Neuron (in vitro differentiated cells): Measurements from ENCODE around the gene MICU1.

Experiments
- H2AFZ ChIP-seq: one replicate; pipeline ENCODE4 v1.6.1; 2013; ENCODE audit warnings: low read depth, mild to moderate bottlenecking, inconsistent platforms, low read length, moderate library complexity
- H3K27me3 ChIP-seq: one replicate; pipeline ENCODE4 v1.6.1; 2013; ENCODE audit warnings: low read length; ENCODE audit not compliant: insufficient read depth
- H3K36me3 ChIP-seq: one replicate; pipeline ENCODE4 v1.6.1; 2013; ENCODE audit warnings: low read length; ENCODE audit not compliant: insufficient read depth
- H3K4me1 ChIP-seq: one replicate; pipeline ENCODE4 v1.6.1; 2013; ENCODE audit warnings: low read length; ENCODE audit not compliant: insufficient read depth
- H3K4me3 ChIP-seq: 2 replicates; pipeline ENCODE4 v1.5.1; 2013; ENCODE audit warnings: mild to moderate bottlenecking, low read length, moderate library complexity
- H3K9me3 ChIP-seq: one replicate; pipeline ENCODE4 v1.6.1; 2013; ENCODE audit warnings: low read length

The MICU1 gene

GRCh38 chr10:72429931-72430330 lies 195.9 kb downstream of the MICU1 start:
- Histone ChIP-seq H3K27me3 (no peaks in the 10 kb centered on the region), H3K4me1 (peaks cover 20% of the 10 kb centered on the region), H3K4me3 (no peak overlapping the region), H3K36me3 (no peaks in the 10 kb centered on the region), H3K9me3 (no peaks in the 10 kb centered on the region), H2AFZ (no peak overlapping the region)

DNA sequence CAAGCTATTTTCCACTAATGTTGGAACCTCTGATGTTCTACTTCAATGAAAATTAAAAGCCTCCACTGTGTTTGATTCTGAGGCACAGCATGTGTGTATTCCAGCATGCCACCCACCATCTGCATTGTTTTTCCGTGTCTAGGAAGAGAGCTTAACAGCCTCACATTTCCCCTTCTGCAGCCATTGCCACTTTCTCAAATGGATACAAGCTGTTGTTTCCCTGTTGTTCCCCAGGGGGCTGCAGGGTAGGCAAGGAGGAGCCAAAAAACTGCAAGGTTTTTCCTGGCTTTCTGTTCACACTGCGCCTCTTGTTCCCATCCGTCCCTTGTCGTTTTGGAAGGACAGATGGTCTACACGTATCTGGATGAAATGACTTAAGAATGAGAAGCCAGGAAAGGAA lies 198.9 kb downstream of the MICU1 start:
- Histone ChIP-seq H3K36me3 (peaks cover 9% of the 10 kb centered on the region), H3K27me3 (no peaks in the 10 kb centered on the region), H3K4me3 (no peak overlapping the region), H3K9me3 (no peaks in the 10 kb centered on the region), H3K4me1 (peaks cover 26% of the 10 kb centered on the region), H2AFZ (no peak overlapping the region)

GRCh38 chr10:72425133-72425532 lies 200.7 kb downstream of the MICU1 start:
- Histone ChIP-seq H3K4me3 (no peak overlapping the region), H3K27me3 (no peaks in the 10 kb centered on the region), H2AFZ (no peak overlapping the region), H3K36me3 (peaks cover 20% of the 10 kb centered on the region), H3K4me1 (peaks cover 26% of the 10 kb centered on the region), H3K9me3 (peaks cover 3% of the 10 kb centered on the region)

DNA sequence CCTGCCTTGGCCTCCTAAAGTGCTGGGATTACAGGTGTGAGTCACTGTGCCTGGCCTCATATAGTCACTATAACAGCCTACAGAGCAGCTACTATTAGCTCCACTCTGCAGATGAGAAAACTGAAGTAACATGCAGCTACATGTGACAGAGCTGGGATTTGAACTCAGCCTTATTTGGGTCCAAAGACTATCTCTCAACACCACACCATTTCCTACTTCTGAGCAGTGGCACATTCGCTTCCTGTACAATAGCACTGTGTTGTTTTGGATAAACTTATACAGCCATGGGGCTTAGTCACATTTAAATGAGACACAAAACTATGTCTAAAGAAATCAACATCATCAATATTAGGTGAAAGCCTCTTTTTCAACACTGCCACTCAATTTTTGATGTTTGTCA lies 201.3 kb downstream of the MICU1 start:
- Histone ChIP-seq H2AFZ (no peak overlapping the region), H3K9me3 (peaks cover 3% of the 10 kb centered on the region), H3K4me1 (peaks cover 26% of the 10 kb centered on the region), H3K36me3 (peaks cover 23% of the 10 kb centered on the region), H3K27me3 (no peaks in the 10 kb centered on the region), H3K4me3 (no peak overlapping the region)

GRCh38 chr10:72423426-72423825 lies 202.5 kb downstream of the MICU1 start:
- peaks cover 3% of the 10 kb centered on the region for H3K9me3 ChIP-seq
- H3K27me3 ChIP-seq: no peaks in the 10 kb centered on the region
- H3K4me3 ChIP-seq: no peak overlapping the region
- H2AFZ ChIP-seq: no peak overlapping the region
- H3K4me1 ChIP-seq: peaks cover 26% of the 10 kb centered on the region
- peaks cover 25% of the 10 kb centered on the region for H3K36me3 ChIP-seq

- H3K9me3 ChIP-seq: peaks cover 3% of the 10 kb centered on the region
- no peak overlapping the region for H3K4me3 ChIP-seq
- H3K4me1 ChIP-seq: peaks cover 22% of the 10 kb centered on the region
- peaks cover 25% of the 10 kb centered on the region for H3K36me3 ChIP-seq
- no peak overlapping the region for H2AFZ ChIP-seq
- H3K27me3 ChIP-seq: no peaks in the 10 kb centered on the region
Measured at GRCh38 chr10:72421885-72422540, 203.9 kb downstream of the MICU1 start.

DNA sequence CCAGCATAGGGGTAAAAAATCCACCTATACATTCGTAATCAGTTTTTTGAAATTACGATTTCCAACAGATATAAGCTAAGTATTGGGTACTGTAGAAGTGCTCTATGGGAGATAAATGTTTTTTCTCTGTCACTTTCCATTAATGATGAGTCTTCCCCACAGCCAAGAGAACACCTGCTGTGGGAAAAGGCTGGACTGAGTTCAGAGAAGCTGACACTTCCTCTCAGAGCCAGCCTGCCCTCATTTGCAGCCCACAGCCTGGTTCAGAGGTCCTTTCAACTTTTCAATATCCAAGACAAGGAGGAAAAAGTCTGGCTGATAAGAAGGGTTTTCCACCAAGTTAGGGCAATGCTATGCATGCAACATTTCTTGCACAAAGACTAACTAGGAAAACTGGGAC lies 206.6 kb downstream of the MICU1 start:
- Histone ChIP-seq H3K9me3 (peaks cover 5% of the 10 kb centered on the region), H3K27me3 (no peaks in the 10 kb centered on the region), H3K4me1 (no peaks in the 10 kb centered on the region), H3K4me3 (no peak overlapping the region), H3K36me3 (peaks cover 25% of the 10 kb centered on the region), H2AFZ (no peak overlapping the region)

DNA sequence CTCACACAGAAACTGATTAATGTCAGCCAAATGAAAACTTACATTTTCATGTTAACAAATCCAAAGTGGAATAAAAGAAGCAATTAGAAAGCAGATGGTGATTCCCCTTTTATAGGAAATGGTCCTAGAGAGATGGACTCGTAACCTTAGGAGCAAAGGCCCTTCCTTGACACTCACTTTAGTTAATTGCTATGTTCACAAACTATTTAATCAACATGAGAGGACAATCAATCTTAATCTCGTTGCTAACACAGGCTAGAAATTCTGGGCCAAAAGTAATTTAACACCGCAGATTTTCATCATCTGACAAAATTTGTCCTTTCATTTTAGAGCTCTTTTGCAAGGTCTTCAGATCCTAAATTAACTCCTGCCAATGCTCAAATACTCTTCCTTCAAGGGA lies 207.2 kb downstream of the MICU1 start:
- Histone ChIP-seq H3K4me1 (no peaks in the 10 kb centered on the region), H3K4me3 (no peak overlapping the region), H3K36me3 (peaks cover 25% of the 10 kb centered on the region), H2AFZ (no peak overlapping the region), H3K27me3 (no peaks in the 10 kb centered on the region), H3K9me3 (peaks cover 5% of the 10 kb centered on the region)

GRCh38 chr10:72417971-72418370 lies 207.9 kb downstream of the MICU1 start:
- no peak overlapping the region for H3K4me3 ChIP-seq

GRCh38 chr10:72416661-72417060 lies 209.2 kb downstream of the MICU1 start:
- Histone ChIP-seq H3K4me3 (no peak overlapping the region), H3K36me3 (peaks cover 13% of the 10 kb centered on the region), H3K4me1 (no peaks in the 10 kb centered on the region), H3K27me3 (no peaks in the 10 kb centered on the region), H3K9me3 (peaks cover 5% of the 10 kb centered on the region), H2AFZ (no peak overlapping the region)

More at GRCh38 chr10:72417971-72418370, 207.9 kb downstream of the MICU1 start:
- Histone ChIP-seq H3K9me3 (peaks cover 5% of the 10 kb centered on the region), H3K27me3 (no peaks in the 10 kb centered on the region), H3K4me1 (no peaks in the 10 kb centered on the region), H3K36me3 (peaks cover 24% of the 10 kb centered on the region), H2AFZ (no peak overlapping the region)

GRCh38 chr10:72414642-72415041 lies 211.2 kb downstream of the MICU1 start:
- Histone ChIP-seq H3K27me3 (no peaks in the 10 kb centered on the region), H3K36me3 (peaks cover 3% of the 10 kb centered on the region), H3K4me1 (no peaks in the 10 kb centered on the region), H3K4me3 (no peak overlapping the region), H2AFZ (no peak overlapping the region), H3K9me3 (peaks cover 3% of the 10 kb centered on the region)

DNA sequence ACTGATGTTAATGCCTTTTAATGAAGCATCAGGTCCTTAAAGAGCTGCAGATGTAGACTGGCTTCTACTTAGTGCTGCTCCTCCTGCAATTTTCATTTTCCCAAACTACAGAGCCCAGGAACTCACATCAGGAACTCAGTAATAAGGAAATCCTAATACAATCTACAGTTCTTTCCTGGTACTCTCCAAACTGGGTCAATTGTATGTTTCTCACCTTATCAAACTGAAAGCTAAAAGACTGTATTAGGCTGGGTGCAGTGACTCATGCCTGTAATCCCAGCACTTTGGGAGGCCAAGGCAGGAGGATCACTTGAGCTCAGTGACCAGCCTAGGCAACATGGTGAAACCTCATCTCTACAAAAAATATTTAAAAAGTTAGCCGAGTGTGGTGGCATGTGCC lies 216.7 kb downstream of the MICU1 start:
- Histone ChIP-seq H3K4me3 (no peak overlapping the region), H3K9me3 (no peaks in the 10 kb centered on the region), H3K4me1 (no peaks in the 10 kb centered on the region), H2AFZ (no peak overlapping the region), H3K36me3 (no peaks in the 10 kb centered on the region), H3K27me3 (no peaks in the 10 kb centered on the region)

DNA sequence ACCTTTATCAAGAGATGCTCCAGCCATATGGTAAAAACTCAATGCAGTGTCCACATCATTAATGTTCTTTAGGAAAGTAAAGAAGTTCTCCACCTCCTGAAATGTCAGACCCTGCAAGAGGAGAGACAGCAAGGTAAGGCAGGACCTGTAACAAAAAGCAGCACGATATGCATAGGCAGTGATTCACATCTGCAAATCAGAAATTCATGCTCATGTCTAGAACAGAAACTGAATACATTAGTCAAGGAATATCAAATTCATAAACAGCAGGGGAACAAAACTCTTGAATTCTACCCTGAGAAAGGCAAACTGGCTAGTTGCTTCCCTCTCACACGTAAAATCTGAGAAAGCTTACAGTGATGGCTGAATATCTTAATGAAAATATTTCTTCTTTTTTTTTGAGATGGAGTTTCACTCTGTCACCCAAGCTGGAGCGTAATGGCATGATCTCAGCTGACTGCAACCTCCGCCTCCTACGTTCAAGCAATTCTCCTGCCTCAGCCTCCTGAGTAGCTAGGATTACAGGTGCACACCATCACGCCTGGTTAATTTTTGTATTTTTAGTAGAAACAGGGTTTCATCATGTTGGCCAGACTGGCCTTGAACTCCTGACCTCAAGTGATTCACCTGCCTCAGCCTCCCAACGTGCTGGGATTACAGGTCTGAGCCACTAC lies 217.8 kb downstream of the MICU1 start:
- Histone ChIP-seq H3K27me3 (no peaks in the 10 kb centered on the region), H2AFZ (no peak overlapping the region), H3K36me3 (no peaks in the 10 kb centered on the region), H3K9me3 (no peaks in the 10 kb centered on the region), H3K4me3 (no peak overlapping the region), H3K4me1 (no peaks in the 10 kb centered on the region)

- no peaks in the 10 kb centered on the region for H3K9me3 ChIP-seq
Measured at GRCh38 chr10:72407471-72407870, 218.4 kb downstream of the MICU1 start.

More at GRCh38 chr10:72407471-72407870, 218.4 kb downstream of the MICU1 start:
- Histone ChIP-seq H3K36me3 (no peaks in the 10 kb centered on the region), H3K27me3 (no peaks in the 10 kb centered on the region), H3K4me1 (no peaks in the 10 kb centered on the region), H2AFZ (no peak overlapping the region), H3K4me3 (no peak overlapping the region)
